NB4 (cell line): ENCODE measurements around the gene PPIL1.

Experiments used
- MYC ChIP-seq: IDR thresholded peaks from 2 replicates; pipeline ENCODE4 v1.6.1; 2011; ENCODE audit warnings: low read depth, low read length
- TF ChIP-seq, protein P1 (sequence below): IDR thresholded peaks from one replicate; pipeline ENCODE4 v1.5.1; 2012; ENCODE audit warnings: low read depth, low read length

DNA sequence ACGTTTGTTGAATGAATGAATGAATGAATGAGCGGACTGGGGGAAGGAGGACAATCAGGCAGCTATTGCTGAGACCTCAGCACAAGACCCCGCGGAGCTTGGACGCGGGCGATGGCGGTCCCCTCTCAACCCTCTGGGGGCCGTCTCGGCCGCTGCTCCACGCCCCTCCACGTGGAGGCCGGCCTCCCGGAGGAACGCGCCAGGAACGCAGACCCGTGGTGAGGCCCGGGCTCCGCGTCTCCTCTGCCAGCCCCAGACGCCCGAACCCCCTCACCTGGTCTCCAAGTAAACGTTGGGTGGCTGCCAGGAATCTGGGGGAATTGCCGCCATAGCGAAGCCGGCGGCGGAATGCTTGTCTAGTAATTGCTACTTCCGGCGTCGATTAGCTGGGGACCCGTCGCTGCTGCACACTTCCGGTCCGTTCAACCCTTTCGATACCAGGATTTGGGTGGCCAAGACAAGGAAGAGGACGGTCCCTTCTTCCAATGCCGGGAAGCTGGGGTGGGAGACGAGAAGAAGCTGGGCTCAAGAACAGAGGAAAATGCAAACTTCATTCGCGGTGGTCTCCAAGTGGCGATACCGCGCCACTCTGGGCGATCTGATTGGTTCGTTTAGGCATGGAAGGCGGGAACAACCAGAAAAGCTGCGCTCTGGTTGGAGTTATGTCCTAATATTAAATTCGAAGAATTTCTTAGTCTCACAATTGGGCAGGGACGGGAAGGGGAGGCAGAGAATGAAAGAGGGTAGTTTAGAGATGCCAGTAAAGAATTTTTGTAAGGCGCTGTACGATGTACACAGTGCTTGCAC, at the start of gene PPIL1:
- TF ChIP-seq, protein P1, sequence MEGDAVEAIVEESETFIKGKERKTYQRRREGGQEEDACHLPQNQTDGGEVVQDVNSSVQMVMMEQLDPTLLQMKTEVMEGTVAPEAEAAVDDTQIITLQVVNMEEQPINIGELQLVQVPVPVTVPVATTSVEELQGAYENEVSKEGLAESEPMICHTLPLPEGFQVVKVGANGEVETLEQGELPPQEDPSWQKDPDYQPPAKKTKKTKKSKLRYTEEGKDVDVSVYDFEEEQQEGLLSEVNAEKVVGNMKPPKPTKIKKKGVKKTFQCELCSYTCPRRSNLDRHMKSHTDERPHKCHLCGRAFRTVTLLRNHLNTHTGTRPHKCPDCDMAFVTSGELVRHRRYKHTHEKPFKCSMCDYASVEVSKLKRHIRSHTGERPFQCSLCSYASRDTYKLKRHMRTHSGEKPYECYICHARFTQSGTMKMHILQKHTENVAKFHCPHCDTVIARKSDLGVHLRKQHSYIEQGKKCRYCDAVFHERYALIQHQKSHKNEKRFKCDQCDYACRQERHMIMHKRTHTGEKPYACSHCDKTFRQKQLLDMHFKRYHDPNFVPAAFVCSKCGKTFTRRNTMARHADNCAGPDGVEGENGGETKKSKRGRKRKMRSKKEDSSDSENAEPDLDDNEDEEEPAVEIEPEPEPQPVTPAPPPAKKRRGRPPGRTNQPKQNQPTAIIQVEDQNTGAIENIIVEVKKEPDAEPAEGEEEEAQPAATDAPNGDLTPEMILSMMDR = no peak
- TF ChIP-seq MYC = peak; percentile 85
